Pericardium fibroblast (primary cell): ENCODE data around the gene GRK2. TPM values are rescaled to one million over a fixed set of nuclear protein-coding genes. Genes with fewer than 3 reads are reported as not detected.

ENCODE experiments used
- total RNA-seq: library from RNA; depleted of rRNA; stranded (reverse); fragments of >200 nt; gene quantifications from 2 replicates; pipeline ENCODE4 v1.2.3, GENCODE V29; 2015

GRK2 gene
- total RNA-seq: 22.0 and 28.4 TPM in 2 replicates

DNA sequence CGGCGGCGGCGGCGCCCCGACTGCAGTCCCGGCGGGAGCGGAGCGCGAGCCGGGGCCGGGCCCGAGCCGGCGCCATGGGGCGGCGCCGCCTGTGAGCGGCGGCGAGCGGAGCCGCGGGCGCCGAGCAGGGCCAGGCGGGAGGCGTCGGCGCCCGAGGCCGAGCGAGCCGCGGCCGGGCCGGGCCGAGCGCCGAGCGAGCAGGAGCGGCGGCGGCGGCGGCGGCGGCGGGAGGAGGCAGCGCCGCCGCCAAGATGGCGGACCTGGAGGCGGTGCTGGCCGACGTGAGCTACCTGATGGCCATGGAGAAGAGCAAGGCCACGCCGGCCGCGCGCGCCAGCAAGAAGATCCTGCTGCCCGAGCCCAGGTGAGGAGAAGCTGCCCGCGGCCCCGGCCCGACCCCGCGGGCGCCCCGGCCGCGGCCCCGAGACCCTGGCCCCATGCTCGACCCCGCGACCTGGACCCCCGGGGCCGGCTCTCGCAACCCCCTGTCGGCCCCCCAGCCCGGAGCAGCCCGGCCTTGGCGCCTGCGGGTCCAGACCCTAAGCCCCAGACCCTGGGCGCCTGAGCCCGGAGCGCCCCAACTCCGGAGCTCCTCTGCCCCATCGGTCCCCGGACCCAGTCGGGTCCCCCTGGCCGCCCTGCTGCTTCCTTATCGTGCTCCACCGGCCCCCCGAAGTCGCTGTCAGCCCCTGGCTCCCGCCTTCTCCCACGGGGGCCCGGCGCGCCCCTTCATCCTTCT lies at the start of gene GRK2:
TSS of gene GRK2 (plus strand) at position 25 of the 739 bp plus-strand sequence. CDS start at position 252, 227 bp downstream.

GRCh38 chr11:67289226-67289650 lies 23.0 kb downstream of the GRK2 start, which contains the start of gene ANKRD13D:
Gene ANKRD13D (plus strand): TSS chr11:67289303. CDS start chr11:67289461, 158 bp downstream.

GRCh38 chr11:67303132-67303834 lies 37.0 kb downstream of the GRK2 start, which contains the start of gene SSH3:
Gene SSH3 (plus strand): TSS chr11:67303530. CDS start chr11:67303626, 96 bp downstream.

Other genes with a start within 250 kb of the GRK2 start
- gene SYT12, start 243.3 kb upstream of the GRK2 start, total RNA-seq: 1.5 TPM in 1 of 2 replicates, not detected in the other
- 23.5 and 28.9 TPM in 2 replicates for gene RHOD, start 209.6 kb upstream of the GRK2 start, total RNA-seq
- 24.2 and 28.0 TPM in 2 replicates for gene KDM2A, start 147.2 kb upstream of the GRK2 start, total RNA-seq
- 18.2 and 20.6 TPM in 2 replicates for gene ANKRD13D, start 22.8 kb downstream of the GRK2 start, total RNA-seq
- 11.3 and 54.7 TPM in 2 replicates for gene SSH3, start 37.1 kb downstream of the GRK2 start, total RNA-seq
- 154 and 170 TPM in 2 replicates for gene POLD4, start 87.1 kb downstream of the GRK2 start, total RNA-seq
- gene CLCF1, start 107.1 kb downstream of the GRK2 start, total RNA-seq: 5.5 and 12.0 TPM in 2 replicates
- gene RAD9A, start 125.5 kb downstream of the GRK2 start, total RNA-seq: 7.0 and 8.8 TPM in 2 replicates
- 103 and 165 TPM in 2 replicates for gene PPP1CA, start 135.4 kb downstream of the GRK2 start, total RNA-seq
- not detected in 2 replicates for gene TBC1D10C, start 137.6 kb downstream of the GRK2 start, total RNA-seq
- gene CARNS1, start 149.2 kb downstream of the GRK2 start, total RNA-seq: 0.51 and 2.0 TPM in 2 replicates
- gene RPS6KB2, start 162.0 kb downstream of the GRK2 start, total RNA-seq: 31.0 and 43.7 TPM in 2 replicates
- gene PTPRCAP, start 171.2 kb downstream of the GRK2 start, total RNA-seq: 0.93 TPM in 1 of 2 replicates, not detected in the other
- 86.4 and 106 TPM in 2 replicates for gene CORO1B, start 177.0 kb downstream of the GRK2 start, total RNA-seq
- gene GPR152, start 186.3 kb downstream of the GRK2 start, total RNA-seq: not detected in 2 replicates
- gene CABP4, start 188.9 kb downstream of the GRK2 start, total RNA-seq: not detected in 2 replicates
- gene TMEM134, start 202.8 kb downstream of the GRK2 start, total RNA-seq: 36.2 and 53.2 TPM in 2 replicates
- gene AIP, start 216.6 kb downstream of the GRK2 start, total RNA-seq: 67.8 and 68.7 TPM in 2 replicates
- 13.4 and 43.6 TPM in 2 replicates for gene PITPNM1, start 238.9 kb downstream of the GRK2 start, total RNA-seq
- gene CDK2AP2, start 241.7 kb downstream of the GRK2 start, total RNA-seq: 26.0 and 47.0 TPM in 2 replicates